ENCODE results near the gene RAMACL. TPM values are rescaled to one million over a fixed set of nuclear protein-coding genes. Genes with fewer than 3 reads are reported as not detected.

Gene RAMACL
- total RNA-seq, 4 donors from 2014 or later = 3.7 to 13.4 (median 9.0) TPM

DNA sequence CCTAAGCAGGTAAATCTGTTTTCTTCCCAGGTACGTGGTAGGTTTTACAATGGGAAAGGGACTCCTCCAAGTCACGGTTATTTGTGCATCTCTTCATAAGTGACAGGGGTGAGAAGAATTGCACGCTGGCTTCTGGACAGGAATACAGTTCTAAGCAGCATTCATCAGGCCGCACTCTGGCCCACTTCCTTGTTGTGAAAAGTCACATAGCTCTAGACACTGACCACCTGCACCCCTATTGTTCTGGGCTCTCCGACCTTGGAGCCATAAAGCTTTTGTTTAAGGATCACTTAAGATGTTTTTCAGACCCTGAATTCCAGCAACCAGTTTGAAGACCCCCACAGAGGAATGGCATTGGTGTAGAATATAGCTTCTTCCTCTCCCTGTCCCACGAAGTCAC, 31.4 kb downstream of the RAMACL start:
- DNase-seq = no peak
- TF ChIP-seq POLR2A (IDR thresholded peaks at IDR 0.05) = no peak
- Histone ChIP-seq H3K9me3 (no peaks in the 10 kb centered on the region), H3K4me3 (replicated peaks in 1 of 3) (no peak overlapping the region), H3K36me3 (no peaks in the 10 kb centered on the region), H3K27me3 (no peaks in the 10 kb centered on the region), H3K27ac (peak overlapping the region in 2 of 3 donors; percentile 94 to 95), H3K4me1 (peaks cover 31 to 38% of the 10 kb centered on the region in 2 donors)
- intact Hi-C loops (cut with DNase I) = no loop called here
- 83 to 91% methylated on average over 6 of the region's 6 CpGs for WGBS, 2 donors

GRCh38 chr6:166554316-166554715, 32.2 kb downstream of the RAMACL start:
- no peak for DNase-seq
- Histone ChIP-seq H3K9me3 (no peaks in the 10 kb centered on the region), H3K4me3 (replicated peaks in 1 of 3) (no peak overlapping the region), H3K36me3 (no peaks in the 10 kb centered on the region), H3K27me3 (no peaks in the 10 kb centered on the region), H3K4me1 (peaks cover 31 to 38% of the 10 kb centered on the region in 2 donors), H3K27ac (peak overlapping the region; percentile 35 to 95 (median 94))
- WGBS, 2 donors = 77 to 81% methylated on average over 8 of the region's 8 CpGs
- TF ChIP-seq POLR2A (IDR thresholded peaks at IDR 0.05) = no peak
- no peak for TF ChIP-seq CTCF (IDR thresholded peaks at IDR 0.05)
- intact Hi-C loops (cut with DNase I) = no loop called here

GRCh38 chr6:166553563-166554271, 32.8 kb downstream of the RAMACL start:
- no peak for DNase-seq
- Histone ChIP-seq H3K9me3 (no peaks in the 10 kb centered on the region), H3K4me1 (peaks cover 31 to 38% of the 10 kb centered on the region in 2 donors), H3K4me3 (replicated peaks in 1 of 3) (no peak overlapping the region), H3K27me3 (no peaks in the 10 kb centered on the region), H3K27ac (peak overlapping the region; percentile 35 to 95 (median 40)), H3K36me3 (no peaks in the 10 kb centered on the region)
- no peak for TF ChIP-seq POLR2A (IDR thresholded peaks at IDR 0.05)
- no peak for TF ChIP-seq CTCF (IDR thresholded peaks at IDR 0.05)
- intact Hi-C loops (cut with DNase I) = no loop called here
- 68 to 76% methylated on average over 13 of the region's 13 CpGs for WGBS, 2 donors

- Histone ChIP-seq H3K4me3 (replicated peaks in 1 of 3) (no peak overlapping the region), H3K27ac (no peak overlapping the region), H3K27me3 (no peaks in the 10 kb centered on the region), H3K9me3 (no peaks in the 10 kb centered on the region), H3K4me1 (peaks cover 28 to 32% of the 10 kb centered on the region in 2 donors), H3K36me3 (no peaks in the 10 kb centered on the region)
- TF ChIP-seq POLR2A (IDR thresholded peaks at IDR 0.05) = no peak
- no peak for TF ChIP-seq CTCF (IDR thresholded peaks at IDR 0.05)
- no peak for DNase-seq
- WGBS, 2 donors = 79 to 91% methylated on average over 7 of the region's 7 CpGs
- intact Hi-C loops (cut with DNase I) = no loop called here
Observed at GRCh38 chr6:166552600-166552999, 33.9 kb downstream of the RAMACL start.

DNA sequence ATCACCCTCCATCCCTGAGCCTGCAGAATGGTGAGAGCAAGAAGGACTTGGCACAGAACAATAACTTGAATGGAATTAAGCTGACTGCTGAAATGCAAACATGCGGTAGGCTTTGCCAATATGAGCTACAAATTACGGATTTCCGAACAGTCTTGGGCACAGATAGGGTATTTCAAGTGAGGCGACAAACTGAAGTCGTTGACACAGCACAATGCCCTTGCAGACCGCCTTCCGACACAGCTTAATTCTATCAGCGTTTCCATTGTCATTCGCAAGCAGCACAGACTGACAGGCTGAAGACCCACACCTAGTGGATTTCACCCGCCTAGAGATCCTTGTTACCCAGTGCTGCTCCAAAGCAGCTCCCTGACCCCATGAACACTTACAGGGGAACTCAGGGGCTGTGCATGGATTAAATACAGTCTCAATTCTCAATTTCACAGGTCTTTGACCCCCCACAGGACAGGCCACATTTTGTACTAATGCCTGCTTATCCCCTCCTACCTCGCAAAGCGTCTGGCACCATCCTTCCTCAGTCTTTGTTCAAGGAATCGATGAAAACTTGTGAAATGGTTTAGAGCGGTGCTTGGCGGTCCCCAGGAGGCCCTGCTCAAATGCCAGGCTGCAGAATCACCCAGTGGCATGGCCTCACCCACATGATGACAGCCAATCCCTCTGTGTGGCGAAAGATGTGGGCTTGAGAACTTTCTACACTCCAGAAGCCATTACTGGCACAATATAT, 34.6 kb downstream of the RAMACL start:
- intact Hi-C loops (cut with DNase I) = no loop called here
- Histone ChIP-seq H3K27me3 (no peaks in the 10 kb centered on the region), H3K36me3 (no peaks in the 10 kb centered on the region)

More for the DNA sequence above, 34.6 kb downstream of the RAMACL start:
- H3K4me1 ChIP-seq = peaks cover 22 to 25% of the 10 kb centered on the region in 2 donors
- no peaks in the 10 kb centered on the region for H3K9me3 ChIP-seq
- H3K27ac ChIP-seq = no peak overlapping the region
- DNase-seq = no peak
- no peak for TF ChIP-seq POLR2A (IDR thresholded peaks at IDR 0.05)
- no peak for TF ChIP-seq CTCF (IDR thresholded peaks at IDR 0.05)
- no peak overlapping the region for H3K4me3 ChIP-seq (replicated peaks in 1 of 3)
- 90 to 91% methylated on average over 16 of the region's 16 CpGs for WGBS, 2 donors
